Psoas muscle (tissue), 8 donors: ENCODE results near the gene GET4. TPM values are rescaled to one million over a fixed set of nuclear protein-coding genes. Genes with fewer than 3 reads are reported as not detected.
"Not testable (repeated sequence)": the region's sequence is repeated elsewhere in the genome, so short reads cannot be mapped to it uniquely, and the experiment has no call there.

Source experiments
- ATAC-seq, 4 donors: fragments of 200-7000 bp; cut with Tn5 transposase; one replicate each; pipeline ENCODE4 v1.9.1; 2020; ENCODE audit warnings: moderate library complexity in 3 of 4, mild to moderate bottlenecking in 2 of 4
- DNase-seq, 2 donors: peaks; one replicate each; pipeline ENCODE4 v3.0.0-alpha.2; 2020
- H3K27ac ChIP-seq: fragments of 200-600 bp; one replicate; pipeline ENCODE4 v1.8.0; 2022
- H3K27me3 ChIP-seq, 3 donors: fragments of 200-600 bp in 1 of 3; one replicate each; pipeline versions ENCODE4 v1.6.1 to v1.8.0; 2013 to 2022; ENCODE audit warnings: low read length in 2 of 3, mild to moderate bottlenecking in 2 of 3, moderate library complexity in 1 of 3; ENCODE audit not compliant: insufficient read depth in 3 of 3
- H3K36me3 ChIP-seq, 2 donors: fragments of 200-600 bp in 1 of 2; one replicate each; pipeline versions ENCODE4 v1.6.1 to v1.8.0; 2013 to 2022; ENCODE audit warnings: low read depth in 1 of 2, mild to moderate bottlenecking in 1 of 2, moderate library complexity in 1 of 2; ENCODE audit not compliant: insufficient read depth in 1 of 2
- H3K4me1 ChIP-seq: fragments of 200-600 bp; one replicate; pipeline ENCODE4 v1.8.0; 2022
- H3K4me3 ChIP-seq: fragments of 200-600 bp; one replicate; pipeline ENCODE4 v1.8.0; 2022; ENCODE audit warnings: mild to moderate bottlenecking
- H3K9me3 ChIP-seq: fragments of 200-600 bp; one replicate; pipeline ENCODE4 v1.8.0; 2022
- CTCF ChIP-seq: fragments of 200-600 bp; IDR thresholded peaks from one replicate; pipeline ENCODE4 v1.8.0; 2022; ENCODE audit warnings: antibody characterized with exemption
- WGBS, 3 donors: extraction: QIAGEN DNeasy Blood & Tissue Kit; methylation state at CpG; one replicate each; pipeline versions ENCODE4 v1.1.6 to v1.1.7; 2013; 5-methylcytosine and 5-hydroxymethylcytosine counted together
- intact Hi-C, 2 donors: fragments of 100-400 bp; cut with DNase I; formaldehyde crosslinking; loops; one replicate each; pipeline versions ENCODE4 v1.11.0 to v1.14.2; 2022
- polyA plus RNA-seq, 3 donors: library from polyadenylated mRNA; stranded (reverse); fragments of 200-250 nt; gene quantifications; one replicate each; pipeline ENCODE4 v1.2.3, GENCODE V29; 2013
- total RNA-seq, 4 donors: library from RNA; stranded (reverse); fragmentation: NEBNext Ultra II Directional in 2 of 4; extraction: Animal tissue kit (Norgen Biotek cat#: 25700) in 2 of 4; gene quantifications; one replicate each; pipeline versions ENCODE4 v1.2.1 to v1.2.4, GENCODE V29; 2021 to 2023
- donor health status: healthy with polysubstance abuse.
- donor health status: DM: no; HTN: no; CAD: no; lungs with moderate emphysema.
- donor health status: Bipolar disorder and iron deficiency.
- donor health status: healthy.
- donor health status: DM: yes; HTN: yes; CAD: no.
- donor health status: DM: no; HTN: no; CAD: no.
- donor health status: DM: no; HTN: no; CAD: no.
- donor health status: DM: yes; HTN: yes; CAD: no.

GET4 gene
- total and polyA plus RNA-seq, 7 donors, result 27.3 to 51.1 (median 36.8) TPM

GRCh38 chr7:908591-909357 lies 32.4 kb downstream of the GET4 start:
- WGBS, 3 donors, result 16 to 42% (median 24%) methylated on average over 33 to 63 of the region's 73 CpGs
- not testable (repeated sequence) for H3K27ac ChIP-seq, H3K36me3 ChIP-seq, H3K4me1 ChIP-seq, H3K9me3 ChIP-seq
- Histone ChIP-seq H3K27me3 (peaks cover 0 to 42% (median 4%) of the 10 kb centered on the region in 3 donors), H3K4me3 (peak overlapping the region; percentile 51)
- intact Hi-C loops, result loop anchor here in 1 of 2 donors (5.0 kb wide), 2 partner anchors 49 to 159 kb away; no protein-coding TSS in a partner anchor
- TF ChIP-seq CTCF, result peak; percentile 66
- DNase-seq, result peak; percentile 75 to 82
- ATAC-seq, result peak; percentile 78 to 92 (median 85)

- Histone ChIP-seq H3K27ac (no peak overlapping the region), H3K27me3 (peaks cover 0 to 33% (median 2%) of the 10 kb centered on the region in 3 donors), H3K9me3 (no peaks in the 10 kb centered on the region), H3K4me1 (no peaks in the 10 kb centered on the region), H3K36me3 (no peaks in the 10 kb centered on the region), H3K4me3 (peak overlapping the region; percentile 51)
- intact Hi-C loops, result loop anchor here in 1 of 2 donors (5.0 kb wide), 2 partner anchors 48 to 158 kb away; no protein-coding TSS in a partner anchor
- no peak for TF ChIP-seq CTCF
- DNase-seq (peak; percentile 72 to 79), ATAC-seq (peak in 3 of 4 donors; percentile 50 to 65 (median 59))
- 28 to 40% (median 35%) methylated on average over 50 to 56 of the region's 58 CpGs for WGBS, 3 donors
Measured at GRCh38 chr7:909358-910329, 33.3 kb downstream of the GET4 start.

GRCh38 chr7:910441-910861 lies 34.1 kb downstream of the GET4 start:
- DNase-seq, result no peak
- Histone ChIP-seq H3K27me3 (peaks cover 0 to 30% (median 2%) of the 10 kb centered on the region in 3 donors), H3K4me3 (no peak overlapping the region), H3K27ac (no peak overlapping the region), H3K36me3 (no peaks in the 10 kb centered on the region), H3K9me3 (no peaks in the 10 kb centered on the region), H3K4me1 (no peaks in the 10 kb centered on the region)
- ATAC-seq, result no peak
- TF ChIP-seq CTCF, result no peak
- intact Hi-C loops, result no loop called here
- WGBS, 3 donors, result 79 to 83% (median 82%) methylated on average over 11 of the region's 11 CpGs

- H3K4me3 ChIP-seq, result no peak overlapping the region
Measured at GRCh38 chr7:910931-911431, 34.6 kb downstream of the GET4 start.

More at GRCh38 chr7:910931-911431, 34.6 kb downstream of the GET4 start:
- intact Hi-C loops, result no loop called here
- Histone ChIP-seq H3K36me3 (no peaks in the 10 kb centered on the region), H3K4me1 (no peaks in the 10 kb centered on the region), H3K27me3 (peaks cover 0 to 30% (median 2%) of the 10 kb centered on the region in 3 donors), H3K27ac (no peak overlapping the region), H3K9me3 (no peaks in the 10 kb centered on the region)
- DNase-seq (no peak), ATAC-seq (no peak)
- 79 to 82% (median 80%) methylated on average over 19 of the region's 19 CpGs for WGBS, 3 donors
- TF ChIP-seq CTCF, result no peak
